K562 (cell line): ENCODE results near the gene COQ4. TPM values are rescaled to one million over a fixed set of nuclear protein-coding genes. Genes with fewer than 3 reads are reported as not detected.
A peak's percentile ranks its signal among the peaks of the same experiment; 100 is the strongest.

Source experiments
- BRD4 ChIP-seq: fragments of 200-600 bp; sonication (generic); IDR thresholded peaks from 2 replicates; pipeline ENCODE4 v1.6.1; 2017; ENCODE audit warnings: inconsistent platforms
- DDX20 ChIP-seq: fragments of 450-650 bp; IDR thresholded peaks from 2 replicates; pipeline ENCODE4 v1.6.1; 2016; ENCODE audit warnings: missing genetic modification characterization, low read depth, mild to moderate bottlenecking, missing compliant biosample characterization, moderate library complexity
- NELFE ChIP-seq: IDR thresholded peaks from 2 replicates; pipeline ENCODE4 v1.6.1; 2011; ENCODE audit warnings: mild to moderate bottlenecking; ENCODE audit not compliant: insufficient read depth, insufficient read length
- NFATC3 ChIP-seq: fragments of 450-650 bp; IDR thresholded peaks from 2 replicates; pipeline ENCODE4 v1.6.1; 2017; ENCODE audit warnings: mild to moderate bottlenecking
- NFE2L1 ChIP-seq: fragments of 450-650 bp; IDR thresholded peaks from 2 replicates; pipeline ENCODE4 v1.6.1; 2016; ENCODE audit warnings: missing genetic modification characterization, low read depth, mild to moderate bottlenecking, missing compliant biosample characterization, moderate library complexity, borderline replicate concordance
- PCBP2 ChIP-seq: fragments of 200-400 bp; formaldehyde crosslinking; IDR thresholded peaks from 2 replicates; pipeline ENCODE4 v1.6.1; 2018; ENCODE audit warnings: low read length, low read depth, mild to moderate bottlenecking, moderate library complexity; ENCODE audit not compliant: poor library complexity, severe bottlenecking
- SIX5 ChIP-seq, 2 experiments: IDR thresholded peaks; 2 replicates each; pipeline ENCODE4 v1.6.1; 2011; ENCODE audit warnings: low read length in 2 of 2, borderline replicate concordance in 1 of 2, low read depth in 1 of 2, mild to moderate bottlenecking in 1 of 2, moderate library complexity in 1 of 2; ENCODE audit not compliant: insufficient read depth in 1 of 2
- SMAD2 ChIP-seq: fragments of 150-350 bp; IDR thresholded peaks from 2 replicates; pipeline ENCODE4 v1.6.1; 2014; ENCODE audit warnings: low read depth, mild to moderate bottlenecking, low read length
- TAF15 ChIP-seq: fragments of 200-400 bp; formaldehyde crosslinking; IDR thresholded peaks from 2 replicates; pipeline ENCODE4 v1.6.1; 2017; ENCODE audit warnings: mild to moderate bottlenecking, low read depth, low read length, moderate library complexity
- TCF3 ChIP-seq: sonication (generic); formaldehyde crosslinking; IDR thresholded peaks from 2 replicates; pipeline ENCODE4 v1.4.0; 2020; ENCODE audit warnings: mild to moderate bottlenecking, missing genetic modification reagents
- XRCC3 ChIP-seq: fragments of 450-650 bp; IDR thresholded peaks from 2 replicates; pipeline ENCODE4 v1.6.1; 2017; ENCODE audit warnings: mild to moderate bottlenecking, moderate library complexity
- ZNF277 ChIP-seq: fragments of 250-450 bp; sonication (Bioruptor Pico); IDR thresholded peaks from 2 replicates; pipeline ENCODE4 v1.8.0; 2022; ENCODE audit warnings: inconsistent platforms, mild to moderate bottlenecking, moderate library complexity, borderline replicate concordance
- ZNF445 ChIP-seq: fragments of 250-450 bp; sonication (Bioruptor Pico); IDR thresholded peaks from 2 replicates; pipeline ENCODE4 v1.4.0; 2020; ENCODE audit warnings: low read depth, mild to moderate bottlenecking, moderate library complexity
- ZNF609 ChIP-seq: sonication (generic); formaldehyde crosslinking; IDR thresholded peaks from 2 replicates; pipeline ENCODE4 v1.8.1; 2023; ENCODE audit warnings: missing genetic modification reagents, mild to moderate bottlenecking, borderline replicate concordance
- ZNF778 ChIP-seq: fragments of 450-650 bp; formaldehyde crosslinking; IDR thresholded peaks from 2 replicates; pipeline ENCODE4 v1.4.0; 2020; ENCODE audit warnings: mild to moderate bottlenecking, moderate library complexity
- ZZZ3 ChIP-seq: fragments of 450-650 bp; IDR thresholded peaks from 2 replicates; pipeline ENCODE4 v1.6.1; 2016; ENCODE audit warnings: antibody characterized with exemption, mild to moderate bottlenecking, moderate library complexity
- polyA plus RNA-seq, 8 experiments: library from polyadenylated mRNA; depleted of rRNA in 4 of 8; stranded (reverse) in 5 of 8; unstranded in 3 of 8; fragments of >200 nt; fragmentation: Nextera tagmentation in 2 of 8; fragmentation: Illumina TruSeq in 1 of 8; extraction: Ambion mirVana in 2 of 8; extraction: Trizol in 1 of 8; gene quantifications; 2 replicates each; pipeline versions ENCODE4 v1.2.1 to v1.2.3, GENCODE V29; 2011 to 2014; ENCODE audit warnings: inconsistent platforms in 1 of 8, missing spikeins in 1 of 8
- total RNA-seq, 7 experiments: library from RNA; depleted of rRNA in 6 of 7; stranded (reverse); fragments of >200 nt in 6 of 7; fragmentation: Illumina TruSeq in 2 of 7; extraction: Trizol in 2 of 7; gene quantifications; 2 replicates each; pipeline versions ENCODE4 v1.2.1 to v1.2.3, GENCODE V29; 2011 to 2021; ENCODE audit warnings: low replicate concordance in 1 of 7
- TF ChIP-seq, protein P1 (sequence below): fragments of 250-450 bp; sonication (Bioruptor Pico); IDR thresholded peaks from 2 replicates; pipeline ENCODE4 v1.4.0; 2020; ENCODE audit warnings: borderline replicate concordance

The COQ4 gene
- total and polyA plus RNA-seq, 9 of the 15 experiments (the other 6 are each of a cell fraction or from before 2014, with no cell fraction given): 9.1 to 135 (median 67.2) TPM

GRCh38 chr9:128339761-128340690, 17.4 kb downstream of the COQ4 start, which contains the start of gene SLC27A4 (continued):
- TF ChIP-seq XRCC3 (no peak), TAF15 (no peak), SMAD2 (no peak), ZNF609 (CRISPR knock-in tag) (peak; percentile 76), ZNF445 (CRISPR knock-in tag) (no peak), ZNF778 (no peak), PCBP2 (no peak), BRD4 (no peak), NELFE (no peak), SIX5 (IDR thresholded peaks at IDR 0.05; ENCODE audit: borderline replicate concordance in 1 of 2, insufficient read depth in 1 of 2, low read depth in 1 of 2, low read length in 2 of 2) (peak; percentile 93 to 96), NFE2L1 (tag) (no peak), ZNF277 (no peak), NFATC3 (peak; percentile 75), DDX20 (tag) (no peak), ZZZ3 (no peak), TCF3 (no peak; the same call in 1 of the 2 replicates)
- TF ChIP-seq, protein P1, sequence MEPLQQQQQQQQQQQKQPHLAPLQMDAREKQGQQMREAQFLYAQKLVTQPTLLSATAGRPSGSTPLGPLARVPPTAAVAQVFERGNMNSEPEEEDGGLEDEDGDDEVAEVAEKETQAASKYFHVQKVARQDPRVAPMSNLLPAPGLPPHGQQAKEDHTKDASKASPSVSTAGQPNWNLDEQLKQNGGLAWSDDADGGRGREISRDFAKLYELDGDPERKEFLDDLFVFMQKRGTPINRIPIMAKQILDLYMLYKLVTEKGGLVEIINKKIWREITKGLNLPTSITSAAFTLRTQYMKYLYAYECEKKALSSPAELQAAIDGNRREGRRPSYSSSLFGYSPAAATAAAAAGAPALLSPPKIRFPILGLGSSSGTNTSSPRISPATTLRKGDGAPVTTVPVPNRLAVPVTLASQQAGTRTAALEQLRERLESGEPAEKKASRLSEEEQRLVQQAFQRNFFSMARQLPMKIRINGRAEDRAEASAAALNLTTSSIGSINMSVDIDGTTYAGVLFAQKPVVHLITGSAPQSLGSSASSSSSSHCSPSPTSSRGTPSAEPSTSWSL (CRISPR knock-in tag): no peak; the same call in 1 of the 2 replicates
